ENCODE measurements around the gene PPP2R2C.

- TF ChIP-seq RAD21 (IDR thresholded peaks at IDR 0.05; ENCODE audit: low read length) (no peak), CTCF (conservative IDR thresholded peaks at IDR 0.05; ENCODE audit: low read depth, low read length) (no peak), BHLHE40 (IDR thresholded peaks at IDR 0.05; ENCODE audit: low read depth, low read length) (no peak), SMC3 (IDR thresholded peaks at IDR 0.05; ENCODE audit: low read depth, low read length) (no peak), FOS (IDR thresholded peaks at IDR 0.05; ENCODE audit: low read depth, low read length) (no peak), POLR2A (IDR thresholded peaks at IDR 0.05; ENCODE audit: low read depth, low read length) (no peak), RFX5 (IDR thresholded peaks at IDR 0.05; ENCODE audit: low read depth, low read length) (no peak)
Measured at GRCh38 chr4:6499238-6499600, 26.8 kb upstream of the PPP2R2C start.

Measured in IMR-90 (cell line).